ENCODE measurements around the gene WNT9B.

DNA sequence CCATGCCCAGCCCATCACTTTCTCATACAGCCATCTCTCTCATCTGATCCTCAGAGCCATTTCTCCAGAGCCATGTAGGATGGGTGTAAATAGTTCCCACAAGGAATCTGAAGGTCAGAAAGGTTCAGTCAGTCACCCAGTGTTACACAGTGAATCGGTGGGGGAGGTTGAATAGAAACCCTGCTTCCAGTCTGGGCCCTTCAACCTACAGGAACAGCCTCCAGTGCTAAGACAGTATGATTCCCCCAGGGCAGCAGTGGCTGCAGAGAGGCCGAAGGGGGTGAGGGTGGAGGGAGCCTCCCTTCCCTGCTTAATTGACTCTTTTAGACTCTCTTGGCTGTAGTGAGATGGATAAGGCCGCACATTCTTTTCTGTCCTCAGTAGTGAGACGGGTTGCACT, 3.6 kb downstream of the WNT9B start:
- TF ChIP-seq, protein P1, sequence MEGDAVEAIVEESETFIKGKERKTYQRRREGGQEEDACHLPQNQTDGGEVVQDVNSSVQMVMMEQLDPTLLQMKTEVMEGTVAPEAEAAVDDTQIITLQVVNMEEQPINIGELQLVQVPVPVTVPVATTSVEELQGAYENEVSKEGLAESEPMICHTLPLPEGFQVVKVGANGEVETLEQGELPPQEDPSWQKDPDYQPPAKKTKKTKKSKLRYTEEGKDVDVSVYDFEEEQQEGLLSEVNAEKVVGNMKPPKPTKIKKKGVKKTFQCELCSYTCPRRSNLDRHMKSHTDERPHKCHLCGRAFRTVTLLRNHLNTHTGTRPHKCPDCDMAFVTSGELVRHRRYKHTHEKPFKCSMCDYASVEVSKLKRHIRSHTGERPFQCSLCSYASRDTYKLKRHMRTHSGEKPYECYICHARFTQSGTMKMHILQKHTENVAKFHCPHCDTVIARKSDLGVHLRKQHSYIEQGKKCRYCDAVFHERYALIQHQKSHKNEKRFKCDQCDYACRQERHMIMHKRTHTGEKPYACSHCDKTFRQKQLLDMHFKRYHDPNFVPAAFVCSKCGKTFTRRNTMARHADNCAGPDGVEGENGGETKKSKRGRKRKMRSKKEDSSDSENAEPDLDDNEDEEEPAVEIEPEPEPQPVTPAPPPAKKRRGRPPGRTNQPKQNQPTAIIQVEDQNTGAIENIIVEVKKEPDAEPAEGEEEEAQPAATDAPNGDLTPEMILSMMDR (IDR thresholded peaks at IDR 0.05; ENCODE audit: poor library complexity) = no peak
- no peak for TF ChIP-seq EZH2phosphoT487 (IDR thresholded peaks at IDR 0.05; ENCODE audit: low read depth, severe bottlenecking, unreplicated experiment)
- no peak for TF ChIP-seq EZH2 (IDR thresholded peaks at IDR 0.05; ENCODE audit: borderline replicate concordance)

All from hepatocyte (in vitro differentiated cells).